HK-2 (cell line): Measurements from ENCODE around the gene ZC3H12A.
"Not testable (repeated sequence)": the region's sequence is repeated elsewhere in the genome, so short reads cannot be mapped to it uniquely, and the experiment has no call there.

Experiments used
- DNase-seq: peaks from one replicate; pipeline ENCODE4 v3.0.0-alpha.2; 2018; ENCODE audit not compliant: unreplicated experiment

The ZC3H12A gene

DNA sequence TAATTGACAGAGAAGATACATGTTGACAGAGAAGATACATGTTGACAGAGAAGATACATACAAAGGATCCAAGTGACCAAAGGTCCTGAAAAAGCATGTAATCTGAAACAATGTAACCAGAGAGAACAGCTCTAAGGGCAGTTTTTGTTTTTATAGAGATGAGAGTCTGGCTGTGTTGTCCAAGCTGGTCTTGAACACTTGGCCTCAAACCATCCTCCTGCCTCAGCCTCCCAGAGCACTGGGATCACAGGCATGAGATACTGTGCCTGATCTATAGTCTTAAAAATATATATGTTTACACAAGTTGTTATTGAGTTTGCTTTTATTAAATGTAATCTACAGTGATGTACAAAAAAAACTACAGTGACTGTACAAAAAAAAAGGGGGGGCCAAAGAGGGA, 27.7 kb downstream of the ZC3H12A start:
- no peak for DNase-seq

DNA sequence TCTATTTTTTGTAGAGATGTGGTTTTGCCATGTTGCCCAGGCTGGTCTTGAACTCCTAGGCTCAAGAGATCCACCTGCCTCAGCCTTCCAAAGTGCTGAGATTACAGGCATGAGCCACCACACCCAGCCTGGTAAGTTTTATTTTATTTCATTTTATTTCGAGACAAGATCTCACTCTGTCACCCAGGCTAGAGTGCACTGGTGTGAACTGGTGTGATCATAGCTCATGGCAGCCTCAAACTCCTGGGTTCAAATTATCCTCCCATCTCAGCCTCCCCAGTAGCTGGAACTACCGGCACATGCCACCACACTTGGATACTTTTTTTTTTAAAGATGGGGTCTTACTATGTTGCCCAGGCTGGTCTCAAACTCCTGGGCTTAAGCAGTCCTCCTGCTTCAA, 28.4 kb downstream of the ZC3H12A start:
- not testable (repeated sequence) for DNase-seq

DNA sequence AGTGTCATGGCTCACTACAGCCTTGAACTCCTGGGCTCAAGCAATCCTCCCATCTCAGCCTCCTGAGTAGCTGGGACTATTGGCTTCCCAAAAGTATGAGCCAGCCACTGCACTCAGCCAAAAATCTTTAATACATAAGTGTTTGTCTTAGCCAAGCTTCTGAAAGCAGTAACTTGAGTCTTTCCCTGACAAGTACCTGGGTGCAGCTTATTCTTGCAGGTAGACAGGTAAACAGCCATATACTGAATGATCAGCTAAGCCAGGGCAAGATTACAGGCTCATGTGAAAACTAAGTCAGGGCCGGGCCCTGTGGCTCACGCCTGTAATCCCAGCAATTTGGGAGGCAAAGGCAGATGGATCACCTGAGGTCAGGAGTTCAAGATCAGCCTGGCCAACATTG, 32.4 kb downstream of the ZC3H12A start:
- DNase-seq = no peak

DNA sequence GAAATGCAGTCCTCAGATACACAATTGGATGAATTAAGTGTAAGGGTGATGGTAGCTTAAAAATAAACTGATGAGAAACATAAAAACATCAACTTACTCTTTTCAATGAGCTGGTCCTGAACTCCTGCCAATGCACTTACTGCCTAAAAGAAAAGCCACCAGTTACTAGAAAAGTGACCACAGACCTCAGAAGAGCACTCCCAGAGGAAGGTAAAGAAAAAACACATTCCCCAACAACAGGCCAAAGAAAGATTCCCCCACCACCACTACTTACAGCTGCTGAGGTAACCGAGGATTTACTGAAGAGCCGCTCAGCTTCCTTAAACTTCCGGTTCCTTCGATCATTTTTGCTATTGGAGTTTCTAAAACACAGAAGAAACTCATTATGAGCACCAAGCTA, 34.8 kb downstream of the ZC3H12A start:
- no peak for DNase-seq

DNA sequence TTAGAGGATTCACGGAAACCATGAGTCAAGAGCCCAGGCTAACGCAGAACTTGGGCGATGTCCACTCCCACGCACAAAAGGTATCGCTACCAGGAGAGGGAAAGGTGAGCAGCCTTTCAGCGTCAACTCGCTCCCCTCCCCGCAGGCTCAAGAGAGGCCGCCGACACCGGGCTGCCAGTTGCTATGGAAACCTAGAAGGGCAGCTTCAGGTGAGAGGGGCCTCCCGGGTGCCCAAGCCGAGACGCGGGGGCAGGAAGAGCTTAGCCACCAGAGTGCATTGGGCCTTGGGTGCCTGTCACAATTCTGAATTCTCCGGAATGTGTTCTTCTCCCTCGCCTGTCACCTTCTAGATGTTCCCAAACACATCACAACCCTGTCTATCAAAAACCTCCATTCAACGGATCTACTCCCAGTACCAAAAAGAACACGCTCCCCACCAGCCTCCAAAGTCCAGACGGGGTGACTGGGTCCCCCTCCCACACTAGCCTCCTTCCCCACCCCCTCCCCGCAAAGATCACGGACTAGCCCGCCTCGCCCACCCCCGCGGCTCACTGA, 39.5 kb downstream of the ZC3H12A start:
- peak; percentile 24 for DNase-seq

DNA sequence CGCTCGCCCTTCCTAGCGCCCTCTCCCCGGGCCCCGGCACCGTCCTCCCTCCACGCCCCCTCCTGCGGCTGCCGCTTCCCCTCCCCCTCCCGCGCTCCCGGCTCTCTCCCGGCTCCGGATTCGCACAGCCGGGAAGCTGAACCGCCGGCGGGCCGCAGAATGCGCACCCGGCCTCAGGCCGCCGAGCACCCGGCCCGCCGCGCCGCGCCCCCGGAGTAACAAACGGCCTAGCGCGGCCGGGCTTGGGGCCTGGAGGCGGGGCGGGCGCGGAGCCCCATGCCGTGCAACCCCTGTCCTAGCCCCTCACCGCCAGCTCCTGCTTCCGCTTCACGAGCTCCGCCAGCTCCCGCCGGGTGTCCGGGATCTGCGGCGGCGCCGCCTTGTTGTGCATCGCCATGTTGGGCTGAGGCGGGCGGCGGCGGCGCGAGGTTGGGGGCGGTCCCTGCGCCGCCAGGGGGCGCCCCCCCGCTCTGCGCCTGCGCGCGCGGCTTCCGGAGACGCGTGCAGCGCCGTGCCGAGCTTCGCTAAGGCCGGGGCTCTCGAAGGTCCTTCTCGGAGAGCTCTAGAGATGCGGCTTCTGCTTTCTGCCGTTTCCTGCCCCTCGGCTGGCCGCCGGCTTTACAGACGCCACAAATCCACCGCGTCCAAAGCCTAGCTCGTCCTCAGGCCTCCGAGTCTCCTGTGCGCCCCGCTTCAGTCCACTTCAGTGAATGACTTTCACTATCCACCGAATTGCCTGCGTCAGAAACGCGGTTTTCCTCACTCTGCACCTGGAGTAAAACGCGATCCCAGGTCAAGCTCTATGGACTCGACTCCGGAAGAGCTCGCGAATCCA, 40.2 kb downstream of the ZC3H12A start, which contains the start of gene MEAF6:
Gene MEAF6 (minus strand): TSS at position 417 of the 835 bp plus-strand sequence. CDS start 20 bp downstream, at position 397.
- DNase-seq = peak; percentile 88

DNA sequence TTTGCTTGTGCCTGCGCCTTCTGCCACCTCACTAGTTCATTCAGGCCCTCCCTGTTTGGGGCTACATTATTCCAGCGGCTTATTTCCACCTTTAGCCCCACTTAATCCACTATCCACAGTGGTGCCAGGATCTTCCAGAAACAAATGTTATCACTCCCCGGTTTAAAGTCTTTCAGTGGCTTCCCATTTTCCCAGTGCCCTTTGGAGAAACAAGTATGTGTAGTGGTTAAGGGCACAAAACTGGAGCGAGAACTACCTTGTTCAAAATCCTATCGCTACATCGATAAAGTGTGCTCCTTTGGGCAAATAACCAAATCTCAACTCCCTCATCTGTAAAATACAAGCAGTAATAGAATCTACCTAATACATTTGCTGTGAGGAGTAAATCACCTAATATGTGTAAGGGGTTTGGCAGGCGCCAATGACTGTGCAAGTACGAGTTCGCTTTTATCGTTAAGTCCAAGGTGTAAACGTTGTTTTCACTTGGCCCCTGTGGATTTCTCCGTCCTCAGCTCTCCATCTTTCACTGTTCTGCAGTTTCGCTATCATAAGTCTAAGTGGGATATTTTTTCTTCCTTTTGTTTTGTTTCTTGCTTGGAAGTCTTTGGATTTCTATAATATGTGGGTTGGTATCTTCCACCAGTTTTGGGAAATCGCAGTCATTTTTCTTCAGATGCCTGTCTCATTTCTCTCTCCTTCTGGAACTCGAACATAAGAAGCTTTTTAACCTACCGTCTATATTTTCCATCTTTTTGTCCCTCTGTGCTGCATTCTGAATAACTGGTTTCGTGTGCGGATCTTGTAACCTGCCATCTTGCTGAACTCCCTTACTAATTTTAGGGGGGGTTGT, 41.0 kb downstream of the ZC3H12A start:
- no peak for DNase-seq

DNA sequence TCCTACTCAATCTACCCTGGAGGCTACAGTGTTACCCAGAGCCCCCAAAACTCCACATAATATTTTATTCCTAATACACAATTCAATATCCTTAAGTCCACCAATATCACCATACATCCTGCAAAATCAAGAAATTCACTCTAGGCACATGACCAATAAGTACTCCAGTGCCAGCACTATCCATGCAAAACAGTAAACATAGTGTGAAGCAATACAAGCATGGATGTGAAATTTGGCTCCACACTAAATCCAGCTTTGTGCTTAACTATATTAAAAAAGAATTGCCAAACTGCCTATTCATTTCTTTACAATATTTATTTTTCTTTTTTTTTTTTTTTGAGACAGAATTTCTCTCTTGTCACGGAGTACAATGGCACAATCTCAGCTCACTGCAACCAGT, 43.2 kb downstream of the ZC3H12A start:
- no peak for DNase-seq

DNA sequence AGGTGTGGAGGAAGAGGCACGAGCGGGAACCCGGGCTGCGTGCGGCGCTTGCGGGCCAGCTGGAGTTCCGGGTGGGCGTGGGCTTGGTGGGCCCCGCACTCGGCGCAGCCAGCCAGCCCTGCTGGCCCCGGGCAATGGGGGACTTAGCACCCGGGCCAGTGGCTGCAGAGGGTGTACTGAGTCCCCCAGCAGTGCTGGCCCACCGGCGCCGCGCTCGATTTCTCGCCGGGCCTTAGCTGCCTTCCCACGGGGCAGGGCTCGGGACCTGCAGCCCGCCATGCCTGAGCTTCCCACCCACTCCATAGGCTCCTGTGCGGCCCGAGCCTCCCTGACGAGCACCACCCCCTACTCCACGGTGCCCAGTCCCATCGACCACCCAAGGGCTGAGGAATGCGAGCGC, 43.9 kb downstream of the ZC3H12A start:
- DNase-seq = not testable (repeated sequence)

DNA sequence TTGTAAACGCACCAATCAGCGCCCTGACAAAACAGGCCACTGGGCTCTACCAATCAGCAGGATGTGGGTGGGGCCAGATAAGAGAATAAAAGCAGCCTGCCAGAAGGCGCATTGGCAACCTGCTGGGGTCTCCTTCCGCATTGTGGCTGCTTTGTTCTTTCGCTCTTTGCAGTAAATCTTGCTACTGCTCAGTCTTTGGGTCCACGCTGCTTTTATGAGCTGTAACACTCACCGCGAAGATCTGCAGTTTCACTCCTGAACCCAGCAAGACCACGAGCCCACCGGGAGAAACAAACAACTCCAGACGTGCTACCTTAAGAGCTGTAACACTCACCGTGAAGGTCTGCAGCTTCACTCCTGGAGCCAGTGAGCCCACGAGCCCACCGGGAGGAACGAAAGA, 44.5 kb downstream of the ZC3H12A start:
- DNase-seq = not testable (repeated sequence)

DNA sequence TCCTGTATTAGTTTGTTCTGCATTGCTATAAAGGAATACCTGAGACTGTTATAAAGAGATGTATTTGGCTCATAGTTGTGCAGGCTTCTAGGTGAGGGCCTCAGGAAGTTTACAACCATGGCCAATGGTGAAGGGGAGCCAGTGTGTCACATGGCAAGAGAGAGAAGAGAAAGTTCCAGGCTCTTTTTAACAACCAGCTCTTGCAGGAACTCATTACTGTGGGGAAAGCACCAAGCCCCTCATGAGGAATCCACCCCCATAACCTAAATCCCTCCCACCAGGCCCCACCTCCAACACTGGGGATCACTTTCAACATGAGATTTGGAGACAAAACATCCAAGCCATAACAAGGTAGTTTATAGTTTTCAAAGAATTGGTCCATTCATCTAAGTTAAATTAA, 45.2 kb downstream of the ZC3H12A start:
- DNase-seq = no peak

DNA sequence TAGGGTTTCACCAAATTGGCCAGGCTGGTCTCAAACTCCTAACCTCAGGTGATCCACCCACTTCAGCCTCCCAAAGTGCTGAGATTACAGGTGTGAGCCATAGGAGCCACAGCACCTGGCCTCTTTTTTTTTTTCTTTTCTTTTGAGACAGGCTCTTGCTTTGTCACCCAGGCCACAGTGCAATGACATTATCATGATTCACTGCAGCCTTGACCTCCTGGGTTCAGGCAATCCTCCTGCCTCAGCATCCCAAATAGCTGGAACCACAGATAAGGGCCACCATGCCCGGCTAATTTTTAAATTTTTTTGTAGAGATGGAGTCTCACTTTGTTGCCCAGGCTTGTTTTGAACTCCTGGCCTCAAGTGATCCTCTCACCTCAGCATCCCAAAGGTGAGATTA, 55.5 kb downstream of the ZC3H12A start:
- DNase-seq = not testable (repeated sequence)

DNA sequence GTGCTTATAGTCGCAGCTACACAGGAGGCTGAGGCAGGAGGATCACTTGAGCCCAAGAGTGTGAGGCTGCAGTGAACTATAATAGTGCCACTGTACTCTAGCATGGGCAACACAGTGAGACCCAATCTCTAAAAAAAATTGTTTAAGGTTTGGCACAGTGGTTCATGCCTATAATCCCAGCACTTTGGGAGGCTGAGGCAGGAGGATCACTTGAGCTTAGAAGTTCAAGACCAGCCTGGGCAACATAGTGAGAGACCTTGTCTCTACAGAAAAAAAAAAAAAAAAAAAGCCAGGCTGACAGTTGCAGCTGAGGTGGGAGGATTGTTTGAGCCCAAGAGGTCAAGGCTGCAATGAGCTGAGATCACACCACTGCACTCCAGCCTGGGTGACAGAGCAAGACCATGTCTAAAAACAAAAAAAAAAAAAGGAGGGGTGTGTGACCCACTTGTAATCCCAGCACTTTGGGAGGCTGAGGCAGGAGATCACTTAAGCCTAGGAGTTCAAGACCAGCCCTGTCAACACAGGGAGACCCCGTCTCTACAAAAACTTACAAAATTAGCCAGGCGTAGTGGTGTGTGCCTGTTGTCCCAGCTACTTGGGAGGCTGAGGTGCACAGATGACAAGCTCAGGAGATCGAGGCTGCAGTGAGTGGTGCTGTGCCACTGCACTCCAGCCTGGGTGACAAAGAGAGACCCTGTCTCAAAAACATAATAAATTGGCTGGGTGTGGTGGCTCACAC, 58.2 kb downstream of the ZC3H12A start:
- not testable (repeated sequence) for DNase-seq

DNA sequence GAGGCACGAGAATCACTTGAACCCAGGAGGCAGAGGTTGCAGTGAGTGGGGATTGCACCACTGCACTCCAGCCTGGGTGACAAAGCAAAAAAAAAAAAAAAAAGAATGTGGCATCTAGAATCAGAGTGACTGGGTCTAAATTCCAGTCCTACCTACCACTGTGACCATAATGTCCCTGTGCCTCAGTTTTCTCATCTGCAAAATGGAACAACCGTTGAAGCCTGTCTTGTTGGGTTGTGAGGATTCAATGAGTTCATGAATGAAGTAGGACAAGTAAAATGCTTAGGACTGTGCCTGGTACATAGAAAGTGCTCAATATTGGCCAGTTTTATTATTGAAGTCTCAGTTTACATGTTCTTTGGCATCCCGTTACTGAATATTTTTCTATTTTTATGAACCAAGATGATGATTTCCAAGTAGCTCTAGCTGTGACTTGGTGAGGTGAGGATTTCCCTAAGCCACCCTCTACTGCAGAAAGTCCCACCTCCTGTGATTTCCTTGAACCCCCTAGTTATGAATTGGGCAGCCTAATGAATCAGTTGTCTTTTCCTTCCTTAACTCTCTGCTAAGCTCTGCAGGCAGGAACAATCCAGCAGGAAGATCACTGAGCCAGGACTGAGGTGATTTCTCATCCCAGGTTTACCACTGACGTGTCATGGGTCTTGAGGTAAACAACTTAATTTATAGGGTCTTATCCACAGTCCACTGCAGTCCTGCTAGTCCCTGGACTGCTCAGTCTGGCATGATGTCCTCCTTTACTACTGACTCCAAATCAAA, 59.1 kb downstream of the ZC3H12A start:
- DNase-seq = no peak
